Lung (tissue), 12 donors: ENCODE measurements around the gene PTGER4. TPM values are rescaled to one million over a fixed set of nuclear protein-coding genes. Genes with fewer than 3 reads are reported as not detected.
A peak's percentile ranks its signal among the peaks of the same experiment; 100 is the strongest.

Source experiments
- ATAC-seq: fragments of 200-7000 bp; cut with Tn5 transposase; one replicate; pipeline ENCODE4 v1.9.1; 2020; ENCODE audit warnings: moderate number of reproducible peaks; ENCODE audit not compliant: insufficient read depth, low FRiP score
- DNase-seq, 3 donors: peaks; one replicate each; pipeline ENCODE4 v3.0.0-alpha.2; 2013 to 2017
- H3K27ac ChIP-seq, 2 donors: one replicate each; pipeline ENCODE4 v1.5.1; 2013; ENCODE audit warnings: mild to moderate bottlenecking in 2 of 2, moderate library complexity in 2 of 2, control low read depth in 1 of 2, inconsistent platforms in 1 of 2, low read depth in 1 of 2, low read length in 1 of 2
- H3K27me3 ChIP-seq, 3 donors: one replicate each; pipeline ENCODE4 v1.5.1; 2013; ENCODE audit warnings: low read length in 2 of 3; ENCODE audit not compliant: control insufficient read depth in 3 of 3, insufficient read depth in 3 of 3
- H3K36me3 ChIP-seq, 4 donors: one replicate each; pipeline ENCODE4 v1.5.1; 2013; ENCODE audit warnings: low read length in 4 of 4, mild to moderate bottlenecking in 1 of 4, moderate library complexity in 1 of 4; ENCODE audit not compliant: control insufficient read depth in 4 of 4, insufficient read depth in 4 of 4
- H3K4me1 ChIP-seq, 5 donors: one replicate each; pipeline ENCODE4 v1.5.1; 2013; ENCODE audit warnings: low read length in 5 of 5, mild to moderate bottlenecking in 2 of 5, moderate library complexity in 1 of 5; ENCODE audit not compliant: control insufficient read depth in 5 of 5, insufficient read depth in 5 of 5
- H3K4me3 ChIP-seq: one replicate; pipeline ENCODE4 v1.5.1; 2013; ENCODE audit warnings: mild to moderate bottlenecking, control low read depth, moderate library complexity
- H3K9ac ChIP-seq, 2 donors: one replicate each; pipeline ENCODE4 v1.5.1; 2013; ENCODE audit warnings: low read length in 2 of 2, control low read depth in 1 of 2; ENCODE audit not compliant: insufficient read depth in 1 of 2
- H3K9me3 ChIP-seq, 4 donors: one replicate each; pipeline ENCODE4 v1.5.1; 2013; ENCODE audit warnings: low read length in 3 of 4, mild to moderate bottlenecking in 1 of 4, moderate library complexity in 1 of 4; ENCODE audit not compliant: control insufficient read depth in 4 of 4, insufficient read depth in 3 of 4
- CTCF ChIP-seq: IDR thresholded peaks from 2 replicates; pipeline ENCODE4 v1.5.1; 2012; ENCODE audit warnings: mild to moderate bottlenecking; ENCODE audit errors: control extremely low read depth, extremely low read depth
- WGBS, 2 donors: extraction: QIAGEN DNeasy Blood & Tissue Kit; methylation state at CpG; one replicate each; pipeline ENCODE4 v1.1.7; 2013; 5-methylcytosine and 5-hydroxymethylcytosine counted together
- polyA plus RNA-seq, 2 donors: library from polyadenylated mRNA; stranded (reverse); fragments of 200-250 nt; gene quantifications; one replicate each; pipeline ENCODE4 v1.2.1, GENCODE V29; 2013
- total RNA-seq, 2 donors: library from RNA; depleted of rRNA in 1 of 2; stranded (reverse); fragments of >200 nt in 1 of 2; gene quantifications; one replicate each; pipeline ENCODE4 v1.2.1, GENCODE V29; 2014 to 2021
- donor health status: control.
- donor health status: control.
- donor health status: Bipolar disorder and iron deficiency.
- donor health status: healthy.
- donor health status: DM: yes; HTN: yes; CAD: no.

PTGER4 gene
- total and polyA plus RNA-seq, 4 donors = 3.9 to 33.6 (median 29.1) TPM

- WGBS, 2 donors = 32 to 46% methylated on average over 1 of the region's 1 CpG
- H3K9ac ChIP-seq = no peak overlapping the region
- H3K9me3 ChIP-seq = no peaks in the 10 kb centered on the region
- ATAC-seq (no peak), DNase-seq (peak in 1 of 3 donors; percentile 8)
- no peak for TF ChIP-seq CTCF
- peaks cover 0 to 2% (median 0%) of the 10 kb centered on the region in 4 donors for H3K36me3 ChIP-seq
- H3K4me1 ChIP-seq = peaks cover 0 to 68% (median 9%) of the 10 kb centered on the region in 5 donors
- no peak overlapping the region for H3K4me3 ChIP-seq
- H3K27me3 ChIP-seq = peaks cover 0 to 13% (median 13%) of the 10 kb centered on the region in 3 donors
- H3K27ac ChIP-seq = peak overlapping the region in 1 of 2 donors; percentile 62
Observed at GRCh38 chr5:40683305-40683704, 3.6 kb downstream of the PTGER4 start.

GRCh38 chr5:40685193-40685592, 5.5 kb downstream of the PTGER4 start:
- peak in 1 of 3 donors; percentile 29 for DNase-seq
- Histone ChIP-seq H3K27me3 (peaks cover 0 to 13% (median 12%) of the 10 kb centered on the region in 3 donors), H3K36me3 (peaks cover 0 to 2% (median 0%) of the 10 kb centered on the region in 4 donors), H3K4me1 (peaks cover 2 to 63% (median 6%) of the 10 kb centered on the region in 5 donors), H3K4me3 (no peak overlapping the region), H3K27ac (no peak overlapping the region), H3K9me3 (no peaks in the 10 kb centered on the region), H3K9ac (no peak overlapping the region)
- ATAC-seq = no peak
- TF ChIP-seq CTCF = no peak

- H3K9ac ChIP-seq = no peak overlapping the region
- H3K27me3 ChIP-seq = peaks cover 0 to 7% (median 3%) of the 10 kb centered on the region in 3 donors
- DNase-seq (peak in 2 of 3 donors; percentile 85 to 87), ATAC-seq (no peak)
- TF ChIP-seq CTCF = no peak
- peaks cover 2 to 55% (median 5%) of the 10 kb centered on the region in 5 donors for H3K4me1 ChIP-seq
- peak overlapping the region in 1 of 2 donors; percentile 45 for H3K27ac ChIP-seq
- H3K9me3 ChIP-seq = no peaks in the 10 kb centered on the region
- WGBS, 2 donors = 79 to 84% methylated on average over 1 of the region's 1 CpG
- H3K4me3 ChIP-seq = no peak overlapping the region
- peaks cover 0 to 3% (median 0%) of the 10 kb centered on the region in 4 donors for H3K36me3 ChIP-seq
Observed at GRCh38 chr5:40685976-40686486, 6.3 kb downstream of the PTGER4 start.

- H3K9ac ChIP-seq = no peak overlapping the region
- H3K36me3 ChIP-seq = peaks cover 0 to 6% (median 0%) of the 10 kb centered on the region in 4 donors
- no peaks in the 10 kb centered on the region for H3K9me3 ChIP-seq
- H3K4me3 ChIP-seq = no peak overlapping the region
- ATAC-seq (no peak), DNase-seq (peak in 2 of 3 donors; percentile 12 to 42)
- no peaks in the 10 kb centered on the region for H3K27me3 ChIP-seq
- no peak for TF ChIP-seq CTCF
- 59 to 78% methylated on average over 7 of the region's 7 CpGs for WGBS, 2 donors
- no peak overlapping the region for H3K27ac ChIP-seq
- peaks cover 0 to 46% (median 2%) of the 10 kb centered on the region in 5 donors for H3K4me1 ChIP-seq
Observed at GRCh38 chr5:40687321-40687720, 7.6 kb downstream of the PTGER4 start.
